ENCODE measurements around the gene ZFAND6.

ZFAND6 gene

GRCh38 chr15:80186597-80186996 is 127.1 kb downstream of the ZFAND6 start:
- no peak for DNase-seq (ENCODE audit: low read depth in 2 of 2, low spot score in 1 of 2)
